Hematopoietic multipotent progenitor cell treated with erythropoietin and hydrocortisone succinate and interleukin-3 and kit ligand, for 6 days (in vitro differentiated cells): ENCODE results near the gene TTC9C.
"Not testable (repeated sequence)": the region's sequence is repeated elsewhere in the genome, so short reads cannot be mapped to it uniquely, and the experiment has no call there.

Source experiments
- DNase-seq: peaks from one replicate; pipeline ENCODE4 v3.0.0-alpha.2; 2015

TTC9C gene

GRCh38 chr11:62710001-62710345 lies 18.3 kb upstream of the TTC9C start:
- peak; percentile 57 for DNase-seq

DNA sequence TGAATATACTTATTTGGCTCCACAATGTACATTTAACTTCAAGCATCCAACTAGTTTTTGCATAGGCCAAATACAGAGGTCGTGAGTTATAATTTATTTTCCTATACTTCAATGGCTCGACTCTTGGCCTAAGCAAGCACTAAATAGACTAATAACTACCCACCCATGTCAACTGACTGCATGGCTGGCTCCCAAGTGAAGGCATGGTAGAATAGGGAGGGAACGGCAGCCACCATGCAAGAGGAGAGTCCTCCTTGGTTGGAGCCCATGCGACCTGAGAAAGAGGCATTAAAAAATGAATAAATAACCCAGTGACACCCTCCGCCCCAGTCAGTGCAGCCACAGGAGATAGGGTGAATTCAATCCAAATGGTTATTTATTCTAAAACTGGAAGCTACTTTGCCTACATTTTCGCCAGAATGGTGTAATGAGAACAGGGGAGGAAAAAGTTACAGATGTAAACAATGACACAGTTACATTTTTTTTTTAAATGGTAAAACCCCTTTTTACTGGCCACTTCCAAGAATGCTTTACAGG lies 15.9 kb upstream of the TTC9C start:
- no peak for DNase-seq

DNA sequence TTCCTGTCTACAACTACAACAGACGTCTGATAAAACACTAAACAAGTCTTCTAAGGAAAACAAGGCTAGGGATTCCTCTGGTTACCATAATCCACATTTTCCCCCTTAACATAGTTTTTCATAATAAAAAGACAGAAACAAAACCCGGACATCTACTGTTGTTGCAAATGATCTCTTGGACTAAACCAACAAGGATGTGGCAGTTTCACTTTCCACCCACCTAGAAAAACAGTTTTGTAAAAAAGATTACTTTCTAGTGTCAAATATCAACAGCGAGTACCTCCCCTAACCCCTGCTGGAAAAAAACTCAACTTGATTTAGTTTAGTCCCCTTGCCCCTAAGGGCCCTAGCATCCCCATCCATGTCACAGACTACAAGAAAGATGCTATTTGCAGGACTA lies 15.4 kb upstream of the TTC9C start:
- DNase-seq = no peak

DNA sequence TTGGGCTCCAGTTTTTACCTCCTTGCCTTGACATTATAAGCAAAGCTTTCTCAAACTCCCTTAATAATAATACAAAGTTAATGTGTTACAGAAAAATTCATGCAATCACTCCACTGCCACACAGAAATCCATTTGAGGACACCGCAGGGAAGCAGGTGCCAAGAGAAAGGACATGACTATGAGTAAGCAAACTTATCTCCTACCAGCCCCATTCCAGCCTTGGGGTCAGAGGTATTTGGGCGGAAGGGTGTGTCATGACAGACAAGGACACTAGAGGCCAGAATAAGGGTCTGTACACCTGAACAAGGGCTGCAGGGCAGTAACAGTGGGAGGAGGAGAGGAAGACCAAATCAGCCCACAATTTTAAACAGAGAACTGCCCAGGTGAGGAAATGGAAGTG lies 14.9 kb upstream of the TTC9C start:
- DNase-seq = no peak

DNA sequence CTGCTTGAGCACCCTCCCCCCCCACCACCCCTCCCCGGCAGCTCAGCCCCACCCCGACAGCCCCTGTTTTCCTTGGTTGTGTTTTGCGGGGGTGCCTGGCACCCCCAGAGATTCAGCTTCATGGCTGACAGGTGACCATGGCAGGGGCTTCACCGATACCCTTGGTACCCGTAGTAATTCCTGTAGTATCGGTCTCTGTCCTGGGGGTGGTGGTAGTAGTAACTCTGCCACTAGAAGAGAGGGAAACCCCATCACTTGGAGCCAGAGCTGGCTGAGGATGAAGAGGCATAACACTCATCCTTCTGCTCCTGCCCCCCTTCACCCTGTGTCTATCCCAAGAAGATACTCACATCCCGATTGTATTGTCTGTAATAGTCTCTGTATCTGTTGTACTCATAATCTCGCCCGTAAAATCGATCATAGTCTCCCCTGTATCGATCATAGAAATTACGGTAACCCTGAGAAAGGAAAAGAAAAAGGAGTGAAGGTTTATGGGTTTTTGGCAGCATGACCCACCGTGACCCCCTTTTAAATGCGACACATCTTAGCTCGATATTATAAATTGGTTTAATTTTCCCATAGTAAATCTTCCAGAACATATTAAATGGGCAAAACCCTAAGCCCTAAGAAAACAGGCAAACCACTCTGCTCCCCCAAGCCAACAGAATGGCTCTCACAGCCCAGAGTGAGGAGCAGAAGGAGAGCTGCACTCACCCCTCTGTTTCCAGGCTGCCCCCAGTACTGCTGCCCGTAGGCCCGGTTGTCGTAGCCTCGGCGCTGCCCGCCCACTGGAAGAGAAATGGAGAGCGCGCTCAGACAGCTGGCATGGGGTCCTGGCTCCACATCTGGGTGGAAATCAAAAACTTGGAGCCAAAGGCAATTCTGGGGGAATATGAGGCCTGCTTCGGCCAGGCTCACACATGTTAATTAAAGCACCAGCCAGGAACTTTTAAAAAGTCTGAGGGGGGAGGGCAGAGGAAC lies 12.8 kb upstream of the TTC9C start:
- DNase-seq = no peak

GRCh38 chr11:62716206-62716605 lies 12.1 kb upstream of the TTC9C start:
- DNase-seq = no peak

- DNase-seq = no peak
These were observed 11.5 kb upstream of the TTC9C start for GRCh38 chr11:62716816-62717215.

DNA sequence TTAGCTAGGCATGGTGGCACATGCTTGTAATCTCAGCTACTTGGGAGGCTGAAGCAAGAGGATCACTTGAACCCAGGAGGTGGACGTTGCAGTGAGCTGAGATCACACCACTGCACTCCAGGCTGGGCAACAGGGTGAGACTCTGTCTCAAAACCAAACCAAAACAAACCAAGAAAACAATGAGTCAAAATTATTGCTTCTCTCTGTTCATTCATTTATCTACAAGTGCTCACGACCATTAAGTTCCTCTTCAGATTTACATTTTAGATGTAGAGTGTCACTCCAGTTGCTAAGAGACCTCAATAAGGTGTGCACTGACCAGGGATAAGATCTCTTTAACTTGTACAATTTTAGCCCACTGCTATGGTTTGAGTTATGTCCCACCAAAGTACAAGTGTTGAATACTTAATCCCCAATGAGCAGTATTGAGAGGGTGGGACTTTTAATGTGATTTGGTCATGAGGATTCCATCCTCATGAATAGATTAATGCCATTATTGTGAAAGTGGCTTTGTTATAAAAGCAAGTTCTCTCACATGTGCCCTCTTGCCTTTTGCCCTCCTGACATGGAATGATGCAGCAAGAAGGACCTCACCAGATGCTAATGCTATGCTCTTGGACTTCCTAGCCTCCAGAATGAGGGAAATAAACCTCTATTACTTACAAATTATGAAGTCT lies 8.8 kb upstream of the TTC9C start:
- no peak for DNase-seq

DNA sequence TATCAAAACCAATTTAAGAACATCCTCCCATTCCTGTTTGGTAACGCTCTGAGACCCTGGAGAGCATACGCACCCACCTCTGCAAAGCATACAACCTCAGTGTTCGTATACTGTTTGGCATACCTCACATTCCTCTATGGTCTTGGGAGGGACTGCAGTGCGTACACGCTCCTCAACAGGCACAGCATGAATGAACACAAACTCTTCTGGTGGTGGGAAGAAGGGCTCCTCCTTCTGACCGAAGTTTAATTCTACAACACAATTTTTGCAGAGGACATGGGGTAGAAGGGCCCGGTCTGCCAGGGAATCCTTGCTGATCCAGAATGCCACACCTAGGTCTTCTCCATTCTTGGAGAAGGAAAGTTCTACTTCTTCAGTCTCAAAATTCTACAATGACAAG lies 6.3 kb upstream of the TTC9C start:
- peak; percentile 49 for DNase-seq

- DNase-seq = no peak
These were observed 4.1 kb upstream of the TTC9C start for GRCh38 chr11:62724171-62724570.

GRCh38 chr11:62725646-62726045 lies 2.6 kb upstream of the TTC9C start:
- DNase-seq = peak; percentile 23

DNA sequence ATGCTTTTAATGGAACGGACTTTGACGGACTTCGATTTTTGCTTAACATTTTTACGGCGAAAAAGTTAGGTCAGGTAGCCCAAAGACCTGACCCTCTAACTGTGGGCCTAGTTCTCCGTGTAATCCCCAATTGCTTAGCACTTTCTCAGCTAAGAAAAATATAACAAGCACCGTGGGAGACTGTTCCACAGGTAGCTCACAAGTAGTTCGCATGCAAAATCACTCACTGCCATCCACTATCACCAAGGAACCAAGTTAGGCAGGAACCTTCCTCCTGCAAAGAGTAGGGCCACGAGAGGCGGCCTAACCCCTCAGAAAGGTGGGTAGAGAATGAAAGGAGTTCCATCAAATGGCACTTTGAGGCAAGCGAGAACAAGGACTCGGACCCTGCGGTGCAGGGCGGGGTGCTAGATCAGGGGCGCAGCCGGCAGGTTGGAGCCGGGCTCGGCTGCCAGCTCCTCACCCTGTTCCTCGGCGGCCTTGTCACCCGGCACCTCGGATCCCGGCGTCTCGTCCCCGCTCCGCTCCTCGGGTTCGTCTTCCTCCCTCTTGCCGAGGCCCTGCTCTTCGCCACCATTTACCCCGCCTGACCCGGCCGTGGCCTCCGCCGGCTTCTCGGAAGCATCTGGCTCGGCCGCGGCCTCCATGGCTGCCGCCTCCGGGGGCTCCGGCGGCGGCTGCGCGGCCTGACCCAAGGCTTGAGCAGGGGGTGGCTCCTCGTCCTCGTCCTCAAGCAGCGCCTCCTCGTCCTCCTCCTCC lies 2.0 kb upstream of the TTC9C start:
- peak; percentile 40 for DNase-seq

- no peak for DNase-seq
These were observed 1.4 kb upstream of the TTC9C start for GRCh38 chr11:62726915-62727164.

DNA sequence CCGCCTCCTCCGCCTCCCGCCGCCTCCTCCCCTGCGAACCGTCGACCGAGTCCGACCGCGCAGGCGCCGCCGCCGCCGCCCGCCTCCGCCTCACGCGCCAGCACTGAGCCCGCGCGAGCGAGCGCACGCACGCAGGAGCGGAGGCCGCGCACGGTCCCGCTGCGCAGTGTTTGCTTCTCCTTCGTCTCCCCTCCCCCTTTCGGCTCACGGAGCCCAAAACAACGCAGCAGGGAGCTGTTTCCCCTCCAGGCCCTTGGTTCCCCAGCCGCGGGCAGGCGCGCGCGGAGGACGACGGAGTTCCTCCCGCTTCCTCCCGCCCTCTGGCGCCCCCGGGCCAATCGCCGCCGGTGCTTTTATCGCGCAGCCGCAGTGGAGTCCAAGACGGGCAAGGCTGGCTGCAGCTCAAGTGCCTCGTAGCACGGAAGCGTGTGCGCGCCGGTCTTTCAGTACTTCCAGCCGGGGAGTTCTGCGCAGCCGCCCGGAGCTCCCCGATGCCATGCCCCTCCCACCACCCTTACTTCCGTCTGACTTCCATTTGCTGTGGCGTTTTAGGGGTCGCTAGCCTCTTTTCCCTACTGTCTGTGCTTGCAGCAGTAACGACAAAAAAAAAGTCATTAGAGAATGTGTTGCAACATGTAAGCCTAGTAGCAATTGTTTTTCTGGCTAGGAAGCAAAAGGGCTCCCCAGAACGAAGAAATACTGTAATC lies 968 bp upstream of the TTC9C start, which contains the start of gene HNRNPUL2:
Gene HNRNPUL2, minus strand, starts transcription at position 293 of the 707 bp plus-strand sequence. CDS start 301 bp downstream, outside the sequence.
- peak; percentile 100 for DNase-seq

DNA sequence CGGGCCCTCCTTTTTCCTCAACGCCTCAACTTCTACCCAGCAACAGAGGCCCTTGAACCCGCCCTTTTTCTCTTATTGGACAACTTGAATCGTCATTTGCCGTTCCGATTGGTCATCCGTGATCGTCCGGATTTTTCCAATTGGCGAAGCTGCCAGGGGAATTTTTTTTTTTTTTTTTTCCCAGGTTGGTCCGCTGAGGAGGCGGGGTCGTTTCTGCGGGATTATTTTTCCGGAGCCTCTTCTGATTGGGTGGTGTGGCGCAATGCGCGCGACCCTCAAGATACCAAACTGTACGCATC lies 465 bp upstream of the TTC9C start:
- DNase-seq = peak; percentile 100

- DNase-seq = not testable (repeated sequence)
These were observed 1.8 kb downstream of the TTC9C start for GRCh38 chr11:62730076-62730475.

DNA sequence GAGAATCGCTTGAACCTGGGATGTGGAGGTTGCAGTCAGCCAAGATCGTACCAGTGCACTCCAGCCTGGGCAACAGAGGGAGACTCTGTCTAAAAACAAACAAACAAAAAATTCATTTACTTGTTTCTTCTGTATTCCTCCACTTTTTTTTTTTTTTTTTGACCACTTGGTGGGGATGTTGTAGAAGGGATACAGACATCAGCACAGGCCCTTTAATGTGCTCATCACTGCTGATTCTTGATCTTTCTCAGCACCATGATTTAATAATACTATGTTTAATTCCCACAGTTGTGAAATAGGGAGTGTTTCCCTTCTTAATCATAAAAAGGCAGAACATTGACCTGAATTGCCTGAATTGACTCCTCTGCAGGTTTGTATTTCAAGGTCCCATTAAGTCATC lies 4.5 kb downstream of the TTC9C start:
- peak; percentile 73 for DNase-seq

DNA sequence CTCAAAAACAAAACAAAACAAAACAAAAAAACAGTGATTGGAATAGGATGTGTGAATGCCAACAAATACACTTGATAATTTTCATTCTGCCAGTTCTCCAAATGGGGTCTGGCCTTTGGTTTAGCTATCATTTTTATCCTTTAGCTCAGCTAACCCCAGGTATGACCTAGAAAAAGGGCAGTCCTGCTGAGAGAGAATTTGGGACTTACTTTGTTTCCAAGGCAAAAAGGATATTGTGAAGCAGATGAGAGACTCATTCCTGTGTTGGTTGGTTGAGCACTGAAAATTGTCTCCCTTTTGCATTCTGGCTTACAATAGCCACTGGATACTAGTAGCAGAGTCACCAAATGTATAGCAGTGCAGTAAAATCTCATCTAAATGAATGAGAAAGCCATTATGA lies 8.9 kb downstream of the TTC9C start:
- DNase-seq = no peak

DNA sequence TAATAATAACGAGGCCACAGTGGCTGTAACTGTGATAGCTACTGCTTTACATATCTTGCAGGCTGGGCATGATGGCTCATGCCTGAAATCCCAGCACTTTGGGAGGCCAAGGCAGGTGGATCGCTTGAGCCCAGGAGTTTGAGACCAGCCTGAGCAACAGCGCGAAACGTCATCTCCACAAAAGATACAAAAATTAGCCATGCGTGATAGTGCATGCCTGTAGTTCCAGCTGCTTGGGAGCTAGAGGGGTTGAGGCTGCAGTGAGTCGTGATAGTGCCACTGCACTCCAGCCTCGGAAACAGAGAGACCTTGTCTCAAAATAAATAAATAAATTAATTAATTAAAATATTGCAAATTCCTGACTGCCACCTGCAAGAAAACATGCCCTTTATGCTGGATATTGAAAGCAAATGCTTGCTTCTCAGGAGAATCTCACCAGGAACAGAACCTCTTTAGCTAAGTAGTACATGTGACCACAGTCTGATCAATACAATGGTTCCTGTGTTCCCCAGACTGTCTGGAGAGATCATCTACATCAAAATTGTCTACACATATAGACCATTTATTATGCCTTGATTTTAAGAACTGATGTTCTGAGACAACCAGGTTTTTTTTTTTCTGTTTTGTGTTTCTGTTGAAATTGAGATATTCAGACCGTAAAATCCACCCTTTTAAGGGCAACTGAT lies 19.3 kb downstream of the TTC9C start:
- no peak for DNase-seq

DNA sequence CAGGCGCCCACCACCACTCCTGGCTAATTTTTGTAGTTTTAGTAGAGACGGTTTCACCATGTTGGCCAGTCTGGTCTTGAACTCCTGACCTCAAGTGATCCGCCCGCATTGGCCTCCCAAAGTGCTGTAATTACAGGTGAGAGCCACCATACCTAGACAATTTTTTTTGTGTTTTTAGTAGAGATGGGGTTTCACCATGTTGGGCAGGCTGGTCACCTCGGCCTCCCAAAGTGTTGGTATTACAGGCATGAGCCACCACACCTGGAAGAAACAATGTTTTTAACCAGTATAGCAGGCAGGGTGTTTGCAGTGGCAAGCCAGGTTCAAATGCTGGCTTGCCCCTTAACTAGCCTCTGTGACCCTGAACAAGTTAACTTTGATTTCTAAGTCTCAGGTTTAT lies 21.6 kb downstream of the TTC9C start:
- not testable (repeated sequence) for DNase-seq

GRCh38 chr11:62752177-62752785 lies 24.0 kb downstream of the TTC9C start:
- no peak for DNase-seq
